Activated CD4-positive, alpha-beta T cell treated with anti-CD3 and anti-CD28 coated beads, Interleukin-2, amount 10 ng/mL, durations not matched to agents 24 days and 14 days (primary cell): ENCODE results near the gene GCN1. TPM values are rescaled to one million over a fixed set of nuclear protein-coding genes. Genes with fewer than 3 reads are reported as not detected.
A peak's percentile ranks its signal among the peaks of the same experiment; 100 is the strongest.

Experiments
- DNase-seq: peaks from one replicate; pipeline ENCODE4 v3.0.0; 2022
- H3K27ac Mint-ChIP-seq: one replicate; pipeline ENCODE4 v1.8.0; 2022; ENCODE audit warnings: mild to moderate bottlenecking, mixed read lengths
- H3K27me3 Mint-ChIP-seq: one replicate; pipeline ENCODE4 v1.8.0; 2022; ENCODE audit warnings: mixed read lengths
- H3K36me3 Mint-ChIP-seq: one replicate; pipeline ENCODE4 v1.8.0; 2022; ENCODE audit warnings: low read depth, mild to moderate bottlenecking, mixed read lengths
- H3K4me1 Mint-ChIP-seq: one replicate; pipeline ENCODE4 v1.8.0; 2021; ENCODE audit warnings: mixed read lengths
- H3K4me3 Mint-ChIP-seq: one replicate; pipeline ENCODE4 v1.8.0; 2022; ENCODE audit warnings: mild to moderate bottlenecking, moderate library complexity, mixed read lengths
- H3K9me3 Mint-ChIP-seq: one replicate; pipeline ENCODE4 v1.8.0; 2021; ENCODE audit warnings: mixed read lengths
- intact Hi-C: fragments of 100-400 bp; cut with micrococcal nuclease; formaldehyde crosslinking; loops from one replicate; pipeline ENCODE4 v1.15.1; 2023
- total RNA-seq: library from RNA; stranded (reverse); gene quantifications from 2 replicates; pipeline ENCODE4 v1.2.3, GENCODE V29; 2022

Gene GCN1
- total RNA-seq, 1 donor from 2014 or later: 169 TPM

DNA sequence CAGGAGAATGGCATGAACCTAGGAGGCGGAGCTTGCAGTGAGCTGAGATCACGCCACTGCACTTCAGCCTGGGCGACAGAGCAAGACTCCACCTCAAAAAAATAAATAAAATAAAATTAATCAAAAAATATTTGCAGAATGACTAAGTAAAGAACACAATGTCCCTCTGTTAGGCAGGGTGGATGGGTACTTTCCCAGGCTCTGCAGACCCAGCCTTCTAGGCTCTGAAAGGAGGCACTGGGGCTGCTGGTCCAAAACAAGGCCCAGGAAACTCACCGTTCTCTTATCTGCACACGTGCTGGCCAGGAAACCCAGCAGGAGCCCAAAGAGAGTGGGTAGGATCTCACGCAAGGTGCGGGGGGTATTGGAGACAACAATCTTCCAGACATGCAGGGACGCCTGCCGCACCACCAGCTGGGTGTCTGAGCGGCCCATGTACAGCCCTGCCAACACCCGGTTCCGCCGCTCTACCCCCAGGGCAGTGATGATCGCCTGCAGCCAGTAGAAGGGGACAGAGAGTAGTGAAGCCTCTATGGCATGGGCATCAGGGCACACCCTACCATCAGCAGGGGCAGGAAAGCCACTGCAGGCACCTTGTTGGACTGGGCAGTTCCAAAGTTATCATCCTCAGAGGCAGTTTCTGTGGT, 52.2 kb downstream of the GCN1 start:
- Mint-ChIP-seq H3K4me3 (no peak overlapping the region), H3K4me1 (no peaks in the 10 kb centered on the region), H3K9me3 (no peaks in the 10 kb centered on the region), H3K27ac (no peak overlapping the region), H3K27me3 (no peaks in the 10 kb centered on the region), H3K36me3 (peaks cover 73% of the 10 kb centered on the region)
- no peak for DNase-seq
- intact Hi-C loops: no loop called here

DNA sequence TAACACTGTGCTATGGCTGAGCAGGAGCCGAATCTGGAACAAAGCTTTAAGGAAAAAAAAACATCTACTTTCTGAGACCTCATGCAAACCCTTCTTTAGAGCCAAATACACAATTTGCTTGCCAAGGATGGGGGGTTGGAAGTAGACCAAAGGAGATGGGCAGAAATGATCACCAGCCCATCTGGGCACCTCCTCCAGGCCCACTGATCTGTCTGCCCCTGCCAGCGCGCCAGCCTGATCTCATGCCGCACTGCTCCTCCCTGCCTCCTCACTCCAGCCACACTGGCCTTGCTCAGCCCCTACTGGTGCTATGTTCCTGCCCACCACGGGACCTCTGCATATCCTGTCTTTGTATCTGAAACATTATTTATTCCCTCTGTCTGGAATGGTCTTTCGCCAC, 53.2 kb downstream of the GCN1 start:
- DNase-seq: no peak
- H3K27ac Mint-ChIP-seq: no peak overlapping the region
- H3K36me3 Mint-ChIP-seq: peaks cover 76% of the 10 kb centered on the region
- intact Hi-C loops: no loop called here
- no peaks in the 10 kb centered on the region for H3K4me1 Mint-ChIP-seq
- H3K27me3 Mint-ChIP-seq: no peaks in the 10 kb centered on the region
- no peaks in the 10 kb centered on the region for H3K9me3 Mint-ChIP-seq
- no peak overlapping the region for H3K4me3 Mint-ChIP-seq

DNA sequence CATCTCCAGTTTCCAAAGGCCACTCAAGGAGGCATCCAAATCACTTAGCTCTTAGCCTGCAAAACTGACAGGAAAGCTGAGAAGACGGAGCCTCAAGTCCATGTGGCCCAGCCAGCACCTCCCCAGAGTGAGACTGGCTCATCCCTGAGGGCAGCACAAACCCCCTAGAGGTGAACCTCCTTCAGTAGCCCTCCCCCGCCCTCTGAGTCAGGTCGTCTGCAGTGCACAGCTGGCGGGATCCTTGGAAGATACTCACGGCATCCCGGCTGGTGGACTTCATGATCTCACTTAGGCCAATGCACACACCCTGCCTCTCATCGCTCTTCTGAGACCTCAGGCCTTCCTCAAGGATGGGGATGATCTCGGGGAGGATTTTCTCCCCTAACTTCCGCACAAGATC, 53.9 kb downstream of the GCN1 start:
- no peak for DNase-seq
- no peaks in the 10 kb centered on the region for H3K4me1 Mint-ChIP-seq
- no peaks in the 10 kb centered on the region for H3K27me3 Mint-ChIP-seq
- peaks cover 82% of the 10 kb centered on the region for H3K36me3 Mint-ChIP-seq
- H3K9me3 Mint-ChIP-seq: no peaks in the 10 kb centered on the region
- no peak overlapping the region for H3K4me3 Mint-ChIP-seq
- no peak overlapping the region for H3K27ac Mint-ChIP-seq
- intact Hi-C loops: no loop called here

DNA sequence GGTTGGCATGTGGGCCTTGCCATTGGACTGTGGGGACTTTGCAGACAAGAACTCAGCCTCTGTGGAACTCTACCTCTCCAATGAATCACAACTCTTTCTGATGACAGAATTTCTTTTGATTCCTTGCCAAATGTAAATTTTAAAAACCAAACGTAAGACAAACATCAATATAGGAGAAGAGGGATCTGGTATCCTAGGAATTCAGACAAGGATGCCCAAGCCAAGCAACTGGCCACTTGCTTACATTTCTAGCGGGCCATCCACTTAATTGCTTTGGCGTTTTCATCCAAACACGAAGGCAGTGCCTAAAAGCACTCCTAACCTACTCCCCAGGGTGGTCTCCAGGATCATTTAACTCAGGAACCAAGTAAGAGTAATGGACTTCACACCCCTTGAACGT, 54.6 kb downstream of the GCN1 start:
- no peaks in the 10 kb centered on the region for H3K4me1 Mint-ChIP-seq
- no peak overlapping the region for H3K4me3 Mint-ChIP-seq
- H3K36me3 Mint-ChIP-seq: peaks cover 81% of the 10 kb centered on the region
- DNase-seq: no peak
- intact Hi-C loops: no loop called here
- H3K27ac Mint-ChIP-seq: no peak overlapping the region
- no peaks in the 10 kb centered on the region for H3K27me3 Mint-ChIP-seq
- H3K9me3 Mint-ChIP-seq: no peaks in the 10 kb centered on the region

DNA sequence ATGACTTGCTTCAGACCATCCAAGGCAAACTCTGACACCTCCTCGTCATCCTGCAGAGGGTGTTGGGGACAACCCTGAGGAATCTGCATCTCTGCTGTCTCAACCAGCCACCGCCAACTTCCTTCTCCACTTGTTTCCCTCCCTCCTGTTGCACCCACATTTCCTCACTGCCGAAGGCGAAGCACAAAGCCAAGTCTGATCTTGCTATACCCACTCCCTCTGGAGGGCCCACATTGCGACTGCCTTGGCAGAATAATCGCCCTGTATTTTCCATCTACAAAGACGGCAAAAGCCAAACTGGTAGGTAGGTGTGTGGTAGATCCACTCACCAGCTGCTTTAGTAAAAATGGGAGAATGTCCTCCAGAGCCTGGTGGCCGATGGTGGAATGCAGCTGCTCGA, 56.1 kb downstream of the GCN1 start:
- Mint-ChIP-seq H3K4me1 (no peaks in the 10 kb centered on the region), H3K27ac (no peak overlapping the region), H3K9me3 (no peaks in the 10 kb centered on the region), H3K4me3 (no peak overlapping the region), H3K27me3 (no peaks in the 10 kb centered on the region), H3K36me3 (peaks cover 82% of the 10 kb centered on the region)
- DNase-seq: no peak
- intact Hi-C loops: no loop called here

DNA sequence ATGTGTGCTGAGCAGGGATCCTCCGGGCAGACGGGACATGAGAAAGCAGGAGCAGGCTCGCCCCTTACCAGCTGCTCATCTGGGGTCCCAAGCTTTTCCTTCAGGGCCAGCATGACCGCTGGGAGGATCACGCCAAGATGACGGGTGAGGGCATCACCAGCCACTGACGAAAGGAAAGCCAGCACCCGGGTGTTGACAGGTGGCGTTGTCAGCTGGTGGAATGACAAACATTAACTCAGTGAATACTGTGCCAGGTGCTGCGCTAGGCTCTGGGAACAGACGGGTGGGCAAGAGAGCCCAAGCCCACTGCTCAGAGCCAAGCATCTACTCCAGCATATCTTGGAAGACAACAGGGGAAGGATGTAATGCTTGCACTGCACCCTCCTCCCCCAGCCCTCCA, 56.7 kb downstream of the GCN1 start:
- H3K27ac Mint-ChIP-seq: no peak overlapping the region
- no peaks in the 10 kb centered on the region for H3K27me3 Mint-ChIP-seq
- no peaks in the 10 kb centered on the region for H3K4me1 Mint-ChIP-seq
- peaks cover 83% of the 10 kb centered on the region for H3K36me3 Mint-ChIP-seq
- no peak overlapping the region for H3K4me3 Mint-ChIP-seq
- no peaks in the 10 kb centered on the region for H3K9me3 Mint-ChIP-seq
- DNase-seq: no peak
- intact Hi-C loops: no loop called here

DNA sequence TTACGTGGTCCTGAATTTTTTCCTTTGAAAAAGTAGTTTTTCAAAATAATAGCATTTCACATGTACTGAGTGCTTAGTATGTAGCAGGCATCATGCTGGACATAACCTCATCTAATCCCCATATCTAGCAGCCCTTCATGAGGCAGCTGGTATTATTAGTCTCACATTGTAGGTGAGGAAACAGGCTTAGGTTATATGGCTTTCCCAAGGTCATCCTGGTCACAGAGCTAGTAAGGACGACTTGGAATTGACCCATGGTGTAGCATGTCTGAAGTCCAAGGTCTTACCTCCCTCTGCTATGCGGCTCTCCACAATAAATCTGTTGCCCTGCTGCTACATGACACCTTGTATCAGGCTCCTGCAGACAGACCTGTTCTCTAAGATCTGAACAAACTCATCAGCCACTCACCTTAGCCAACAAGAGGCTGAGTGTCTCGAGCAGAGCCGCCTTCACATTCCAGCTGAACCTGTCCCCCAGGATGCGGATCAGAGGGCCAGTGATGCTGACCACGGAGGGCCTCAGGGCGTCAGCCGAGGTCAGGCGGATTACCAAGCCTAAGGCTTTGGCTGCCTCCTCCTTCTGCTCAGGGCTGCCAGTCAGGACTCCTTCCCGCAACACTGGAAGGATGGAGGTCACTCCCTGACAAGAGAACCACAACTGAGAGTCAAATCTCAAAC, 58.3 kb downstream of the GCN1 start:
- H3K9me3 Mint-ChIP-seq: no peaks in the 10 kb centered on the region
- no peak for DNase-seq
- H3K4me3 Mint-ChIP-seq: no peak overlapping the region
- intact Hi-C loops: no loop called here
- peaks cover 83% of the 10 kb centered on the region for H3K36me3 Mint-ChIP-seq
- no peaks in the 10 kb centered on the region for H3K27me3 Mint-ChIP-seq
- no peaks in the 10 kb centered on the region for H3K4me1 Mint-ChIP-seq
- no peak overlapping the region for H3K27ac Mint-ChIP-seq

DNA sequence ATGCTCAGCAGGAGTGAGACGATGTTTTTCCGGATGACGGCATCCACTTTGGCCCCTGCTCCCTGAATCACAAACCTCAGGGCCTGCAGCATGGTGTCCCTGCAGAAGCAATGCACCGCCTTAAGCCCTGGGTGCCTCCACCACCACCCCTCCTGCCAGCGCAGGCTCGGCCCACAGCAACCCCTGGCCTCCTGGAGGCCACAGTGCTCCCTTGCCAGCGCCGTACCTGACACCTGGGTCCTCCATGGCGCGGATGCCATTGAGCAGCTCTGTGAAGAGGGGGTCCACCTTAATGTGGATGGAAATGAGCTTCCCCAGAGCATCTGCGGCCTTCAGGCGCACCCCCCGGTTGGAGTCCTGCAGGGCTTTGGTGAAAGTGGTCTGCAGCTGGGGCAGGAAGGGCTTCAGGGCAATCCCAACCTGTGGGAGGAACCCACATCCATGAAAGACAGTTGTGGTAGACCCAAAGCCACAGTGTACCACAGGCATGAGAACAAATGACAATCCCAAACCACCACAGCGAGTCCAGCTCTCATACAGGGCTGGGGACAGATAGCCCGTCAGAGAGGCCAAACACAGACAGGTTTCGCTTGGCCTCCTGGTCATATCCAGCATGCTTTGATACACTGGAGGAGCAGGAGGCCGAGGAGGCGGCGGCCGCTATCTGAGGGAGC, 60.1 kb downstream of the GCN1 start:
- Mint-ChIP-seq H3K36me3 (peaks cover 78% of the 10 kb centered on the region), H3K27me3 (no peaks in the 10 kb centered on the region), H3K9me3 (no peaks in the 10 kb centered on the region), H3K4me1 (no peaks in the 10 kb centered on the region), H3K4me3 (no peak overlapping the region), H3K27ac (no peak overlapping the region)
- no peak for DNase-seq
- intact Hi-C loops: no loop called here

DNA sequence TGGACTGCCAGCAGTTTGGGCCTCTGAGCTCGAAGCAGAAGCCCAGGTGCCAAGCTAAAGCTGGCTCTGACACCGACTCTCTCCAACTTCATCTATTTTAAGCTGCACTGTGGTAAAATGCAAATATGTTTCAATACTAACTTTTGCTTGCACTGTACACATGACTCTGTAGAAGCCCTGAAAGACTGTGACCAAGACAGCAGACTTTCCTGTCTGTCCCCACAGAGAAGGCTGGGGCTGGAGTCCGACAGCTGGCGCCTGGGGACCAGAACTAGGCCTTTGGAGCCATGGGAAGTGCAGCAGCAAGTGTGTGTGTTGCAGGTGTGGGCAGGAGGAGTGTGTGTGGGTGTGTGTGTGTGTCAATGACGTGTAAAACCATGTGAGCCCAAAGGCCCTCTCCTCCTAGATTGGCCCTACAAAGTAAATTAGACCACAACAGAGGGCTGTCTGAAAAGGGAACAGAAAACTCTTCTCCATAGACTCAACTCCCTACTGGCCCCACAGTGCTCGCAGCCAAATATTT, 61.6 kb downstream of the GCN1 start:
- Mint-ChIP-seq H3K27me3 (no peaks in the 10 kb centered on the region), H3K4me3 (no peak overlapping the region), H3K4me1 (no peaks in the 10 kb centered on the region), H3K36me3 (peaks cover 73% of the 10 kb centered on the region), H3K27ac (no peak overlapping the region), H3K9me3 (no peaks in the 10 kb centered on the region)
- intact Hi-C loops: no loop called here
- no peak for DNase-seq

DNA sequence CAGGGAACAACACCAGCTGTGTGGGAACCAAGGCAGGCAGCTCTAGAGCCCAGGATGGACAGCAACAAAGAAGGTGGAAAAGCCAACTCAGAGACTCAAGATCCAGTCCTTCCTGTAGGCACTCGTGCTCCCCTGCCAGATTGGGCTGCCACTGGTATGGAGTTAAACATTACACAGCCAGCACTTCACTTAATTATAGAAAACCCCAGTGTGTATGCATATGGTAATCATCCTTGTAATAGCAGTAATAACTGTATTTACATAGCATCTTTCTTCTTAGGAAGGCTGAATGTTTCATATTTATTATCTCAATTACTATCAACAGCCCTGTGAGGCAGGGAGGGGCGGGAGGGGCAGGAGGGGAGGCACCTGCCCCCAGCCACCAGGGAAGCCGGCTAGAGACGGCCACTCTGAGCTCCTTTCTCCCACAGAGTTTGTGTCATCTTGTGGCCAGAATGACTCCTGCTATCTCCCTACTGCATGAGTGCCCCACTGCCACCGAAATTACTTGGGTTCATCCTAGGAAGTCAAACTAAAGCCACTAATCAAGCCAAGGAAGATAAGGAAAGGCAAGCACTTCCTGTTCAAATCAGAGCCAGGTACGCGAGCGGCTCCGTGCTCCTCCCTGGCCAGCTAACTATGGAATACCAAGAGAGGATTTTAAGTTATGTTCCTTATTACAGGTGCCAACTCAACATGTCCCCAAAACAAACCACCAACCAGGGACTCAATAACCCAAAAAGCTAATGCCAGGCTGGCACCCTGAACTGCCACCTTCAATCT, 62.3 kb downstream of the GCN1 start:
- Mint-ChIP-seq H3K4me1 (no peaks in the 10 kb centered on the region), H3K36me3 (peaks cover 73% of the 10 kb centered on the region), H3K27me3 (no peaks in the 10 kb centered on the region), H3K27ac (no peak overlapping the region), H3K4me3 (no peak overlapping the region), H3K9me3 (no peaks in the 10 kb centered on the region)
- intact Hi-C loops: no loop called here
- DNase-seq: no peak

DNA sequence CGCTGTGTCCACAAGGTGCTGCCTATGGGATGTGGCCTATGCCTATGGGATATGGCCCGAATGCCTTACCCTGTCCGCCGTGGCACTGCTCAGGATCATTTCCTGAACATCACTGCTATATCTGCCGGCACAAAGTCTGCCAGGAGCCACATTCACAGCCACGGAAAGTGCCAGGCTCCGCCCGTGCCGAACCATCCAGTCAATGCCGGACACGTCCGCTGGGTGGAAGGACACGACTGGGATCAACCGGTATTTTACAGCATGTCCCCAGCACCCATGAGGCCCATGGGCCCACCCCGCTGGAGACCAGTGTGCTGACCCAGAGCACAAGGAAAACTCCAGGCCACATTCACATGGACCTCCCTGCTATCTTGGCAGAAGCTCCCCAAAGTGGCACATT, 63.4 kb downstream of the GCN1 start:
- Mint-ChIP-seq H3K9me3 (no peaks in the 10 kb centered on the region), H3K27me3 (no peaks in the 10 kb centered on the region), H3K4me3 (no peak overlapping the region), H3K36me3 (peaks cover 75% of the 10 kb centered on the region), H3K27ac (no peak overlapping the region), H3K4me1 (peaks cover 11% of the 10 kb centered on the region)
- no peak for DNase-seq
- intact Hi-C loops: no loop called here

DNA sequence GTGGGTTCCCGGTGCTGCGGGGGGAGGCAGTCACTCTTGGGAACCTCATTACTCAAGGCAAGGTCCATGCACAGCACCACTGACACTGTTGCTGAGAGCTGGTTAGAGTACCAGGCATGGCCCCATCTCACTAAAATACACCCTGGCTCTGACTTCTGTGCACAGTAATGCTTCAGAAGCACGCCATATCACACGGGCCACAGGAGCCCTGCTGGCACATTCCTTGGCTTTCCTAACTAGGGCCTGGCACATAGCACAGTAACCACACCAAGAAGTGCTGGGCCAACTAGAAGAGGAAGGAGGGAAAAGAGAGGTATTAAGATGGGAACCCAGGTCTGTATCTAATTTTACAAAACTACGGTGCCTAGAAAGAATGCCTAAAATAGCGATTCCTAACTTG, 64.5 kb downstream of the GCN1 start:
- Mint-ChIP-seq H3K4me3 (no peak overlapping the region), H3K27me3 (no peaks in the 10 kb centered on the region), H3K9me3 (no peaks in the 10 kb centered on the region), H3K27ac (no peak overlapping the region), H3K4me1 (peaks cover 12% of the 10 kb centered on the region), H3K36me3 (peaks cover 77% of the 10 kb centered on the region)
- DNase-seq: no peak
- intact Hi-C loops: no loop called here

DNA sequence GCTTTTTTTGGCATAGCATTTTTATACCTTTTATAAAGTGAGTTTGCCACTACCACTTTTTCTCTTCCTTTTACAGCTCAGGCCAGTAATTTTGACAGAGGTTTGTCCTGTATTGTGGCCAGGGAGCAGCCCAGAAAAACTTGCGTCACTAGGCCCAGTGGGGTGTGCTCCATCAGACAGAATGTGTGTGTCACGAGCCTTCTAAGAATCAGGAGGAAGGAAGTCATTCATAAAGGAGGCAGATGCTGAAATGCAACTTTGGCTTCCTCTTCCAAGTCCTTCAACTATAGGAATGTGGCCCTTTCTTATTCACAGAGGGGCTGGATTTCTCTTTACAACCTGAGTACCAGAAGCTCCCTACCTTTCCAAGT, 67.9 kb downstream of the GCN1 start:
- Mint-ChIP-seq H3K27ac (peak overlapping the region; percentile 90), H3K27me3 (no peaks in the 10 kb centered on the region), H3K36me3 (peaks cover 48% of the 10 kb centered on the region), H3K9me3 (no peaks in the 10 kb centered on the region), H3K4me3 (no peak overlapping the region), H3K4me1 (peaks cover 27% of the 10 kb centered on the region)
- intact Hi-C loops: no loop called here
- DNase-seq: no peak
